Peyer's patch (tissue), 4 donors: ENCODE results near the gene DIS3L2. TPM values are rescaled to one million over a fixed set of nuclear protein-coding genes. Genes with fewer than 3 reads are reported as not detected.

ENCODE experiments used
- DNase-seq, 3 donors: peaks; one replicate each; pipeline ENCODE4 v3.0.0-alpha.2; 2017 to 2019
- H3K27ac ChIP-seq, 4 donors: fragments of 200-600 bp; sonication (generic); one replicate each; pipeline ENCODE4 v1.5.1; 2016 to 2019
- H3K27me3 ChIP-seq, 2 donors: fragments of 200-600 bp; sonication (generic); one replicate each; pipeline ENCODE4 v1.5.1; 2019
- H3K36me3 ChIP-seq, 3 donors: fragments of 200-600 bp; sonication (generic); one replicate each; pipeline ENCODE4 v1.5.1; 2016 to 2019
- H3K4me1 ChIP-seq, 4 donors: fragments of 200-600 bp; sonication (generic); one replicate each; pipeline ENCODE4 v1.5.1; 2016 to 2019
- H3K4me3 ChIP-seq, 4 donors: fragments of 200-600 bp; sonication (generic); 1 replicate in 3 of 4; 2 replicates in 1 of 4; pipeline ENCODE4 v1.5.1; 2016 to 2019; ENCODE audit warnings: mild to moderate bottlenecking in 1 of 4
- H3K9me3 ChIP-seq, 4 donors: fragments of 200-600 bp; sonication (generic); one replicate each; pipeline ENCODE4 v1.5.1; 2016 to 2019; ENCODE audit warnings: mild to moderate bottlenecking in 1 of 4
- POLR2A ChIP-seq, 2 donors: fragments of 450-650 bp; IDR thresholded peaks; one replicate each; pipeline ENCODE4 v1.5.1; 2017; ENCODE audit warnings: antibody characterized with exemption in 2 of 2, mild to moderate bottlenecking in 2 of 2, moderate library complexity in 2 of 2
- total RNA-seq, 4 donors: library from RNA; depleted of rRNA; stranded (reverse); fragments of >200 nt; gene quantifications; one replicate each; pipeline ENCODE4 v1.1.0, GENCODE V29; 2016
- TF ChIP-seq, protein P1 (sequence below), 6 experiments: fragments of 450-650 bp in 4 of 6; fragments of 200-600 bp in 2 of 6; sonication (generic) in 1 of 6; IDR thresholded peaks; one replicate each; pipeline ENCODE4 v1.5.1; 2017 to 2019; ENCODE audit warnings: antibody characterized with exemption in 6 of 6, mild to moderate bottlenecking in 3 of 6, moderate library complexity in 1 of 6

The DIS3L2 gene
- total RNA-seq, 4 donors from 2014 or later: 26.4 to 147 (median 58.3) TPM

DNA sequence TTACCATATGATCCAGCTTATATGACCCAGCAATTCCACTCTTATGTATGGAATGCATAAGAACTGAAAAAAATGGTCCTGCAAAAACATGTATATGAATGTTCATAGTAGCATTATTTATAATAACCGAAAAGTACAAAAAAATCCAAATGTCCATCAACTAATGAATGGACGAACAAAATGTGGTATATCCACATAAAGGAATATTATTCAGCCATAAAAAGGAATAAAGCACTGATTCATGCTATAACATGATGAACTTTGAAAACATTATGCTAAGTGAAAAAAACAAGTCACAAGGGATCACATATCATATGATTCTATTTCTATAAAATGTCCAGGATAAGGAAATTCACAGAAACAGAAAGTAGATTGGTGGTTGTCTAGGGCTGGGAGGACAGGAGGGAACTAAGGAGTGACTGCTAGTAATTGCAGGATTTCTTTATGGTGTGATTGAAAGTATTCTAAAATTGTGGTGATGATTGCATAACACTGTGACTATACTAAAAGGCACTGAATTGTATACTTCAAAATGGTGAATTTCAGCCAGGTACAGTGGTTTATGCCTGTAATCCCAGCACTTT, 10.0 kb upstream of the DIS3L2 start:
- no peaks in the 10 kb centered on the region for H3K27me3 ChIP-seq
- no peak overlapping the region for H3K4me3 ChIP-seq
- TF ChIP-seq, protein P1, sequence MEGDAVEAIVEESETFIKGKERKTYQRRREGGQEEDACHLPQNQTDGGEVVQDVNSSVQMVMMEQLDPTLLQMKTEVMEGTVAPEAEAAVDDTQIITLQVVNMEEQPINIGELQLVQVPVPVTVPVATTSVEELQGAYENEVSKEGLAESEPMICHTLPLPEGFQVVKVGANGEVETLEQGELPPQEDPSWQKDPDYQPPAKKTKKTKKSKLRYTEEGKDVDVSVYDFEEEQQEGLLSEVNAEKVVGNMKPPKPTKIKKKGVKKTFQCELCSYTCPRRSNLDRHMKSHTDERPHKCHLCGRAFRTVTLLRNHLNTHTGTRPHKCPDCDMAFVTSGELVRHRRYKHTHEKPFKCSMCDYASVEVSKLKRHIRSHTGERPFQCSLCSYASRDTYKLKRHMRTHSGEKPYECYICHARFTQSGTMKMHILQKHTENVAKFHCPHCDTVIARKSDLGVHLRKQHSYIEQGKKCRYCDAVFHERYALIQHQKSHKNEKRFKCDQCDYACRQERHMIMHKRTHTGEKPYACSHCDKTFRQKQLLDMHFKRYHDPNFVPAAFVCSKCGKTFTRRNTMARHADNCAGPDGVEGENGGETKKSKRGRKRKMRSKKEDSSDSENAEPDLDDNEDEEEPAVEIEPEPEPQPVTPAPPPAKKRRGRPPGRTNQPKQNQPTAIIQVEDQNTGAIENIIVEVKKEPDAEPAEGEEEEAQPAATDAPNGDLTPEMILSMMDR (IDR thresholded peaks at IDR 0.05): no peak
- no peak for TF ChIP-seq POLR2A (IDR thresholded peaks at IDR 0.05)
- H3K27ac ChIP-seq: no peak overlapping the region
- H3K4me1 ChIP-seq: no peaks in the 10 kb centered on the region
- no peak for DNase-seq
- no peaks in the 10 kb centered on the region for H3K36me3 ChIP-seq
- H3K9me3 ChIP-seq: no peaks in the 10 kb centered on the region

DNA sequence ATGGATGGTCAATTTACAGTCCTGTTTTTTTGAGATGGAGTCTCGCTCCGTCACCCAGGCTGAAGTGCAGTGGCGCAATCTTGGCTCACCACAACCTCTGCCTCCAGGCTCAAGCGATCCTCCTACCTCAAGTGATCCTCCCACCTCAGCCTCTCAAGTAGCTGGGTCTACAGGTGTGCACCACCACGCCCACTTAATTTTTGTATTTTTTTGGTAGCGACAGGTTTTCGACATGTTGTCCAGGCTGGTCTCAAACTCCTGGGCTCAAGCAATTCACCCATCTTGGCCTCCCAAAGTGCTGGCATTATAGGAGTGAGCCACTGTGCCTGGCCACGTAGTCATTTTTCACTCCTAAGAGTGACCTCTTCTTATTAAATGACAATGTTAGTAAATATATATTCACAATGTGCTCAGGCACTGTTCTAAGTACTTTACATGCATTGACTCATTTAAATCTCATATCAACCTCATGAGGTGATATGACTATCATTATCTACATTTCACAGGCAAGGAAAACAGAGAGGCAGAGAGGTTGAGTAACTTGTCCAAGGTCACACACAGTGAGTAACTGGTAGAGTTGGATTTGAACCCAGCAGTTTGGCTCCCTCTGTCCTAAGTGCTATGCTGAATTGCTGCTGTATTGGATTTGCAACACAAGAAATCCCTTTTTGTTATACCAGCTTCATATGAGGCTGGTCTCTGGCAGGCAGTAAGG, 5.6 kb upstream of the DIS3L2 start:
- H3K4me3 ChIP-seq: no peak overlapping the region
- TF ChIP-seq, protein P1 (IDR thresholded peaks at IDR 0.05): no peak
- TF ChIP-seq POLR2A (IDR thresholded peaks at IDR 0.05): no peak
- no peak for DNase-seq

DNA sequence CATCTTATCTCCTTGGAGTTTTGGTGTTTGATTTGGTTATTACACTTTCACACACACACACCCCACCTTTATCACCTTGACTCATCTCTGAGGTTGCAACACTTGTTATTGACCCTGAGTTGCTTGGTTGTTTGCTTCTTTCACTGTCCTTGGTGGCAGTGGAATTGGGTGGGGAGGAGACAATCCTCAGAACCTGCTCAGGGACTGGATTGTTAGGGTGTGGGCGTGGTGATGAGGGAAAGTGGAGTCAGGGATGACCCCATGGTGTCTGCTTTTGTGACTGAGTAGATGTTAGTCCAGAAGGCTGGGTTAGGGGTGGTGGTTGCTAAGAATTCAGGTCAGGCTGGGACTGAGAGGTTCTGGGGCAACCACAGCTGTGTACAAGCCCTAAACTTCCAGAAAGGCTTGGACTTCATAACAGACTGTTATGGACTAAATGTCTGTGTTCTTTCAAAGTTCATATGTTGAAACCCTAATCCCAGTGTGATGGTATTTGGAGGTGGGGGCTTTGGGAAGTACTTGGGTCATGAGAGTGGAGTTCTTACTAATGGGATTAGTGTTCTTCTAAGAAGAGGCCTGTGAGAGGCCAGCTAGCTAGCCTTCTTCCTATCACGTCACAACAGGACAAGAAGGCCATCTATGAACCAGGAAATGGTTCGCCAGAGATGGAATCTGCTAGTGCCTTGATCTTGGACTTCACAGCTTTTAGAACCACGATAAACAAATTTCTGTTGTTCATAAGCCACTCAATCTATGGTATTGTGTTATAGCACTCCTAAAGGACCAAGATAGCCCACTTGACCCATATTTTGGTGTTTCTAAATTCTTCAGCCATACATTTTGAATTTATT, 3.4 kb upstream of the DIS3L2 start:
- Histone ChIP-seq H3K4me1 (peaks cover 0 to 11% (median 0%) of the 10 kb centered on the region in 4 donors), H3K36me3 (no peaks in the 10 kb centered on the region), H3K9me3 (no peaks in the 10 kb centered on the region), H3K27ac (peak overlapping the region in 1 of 4 donors; percentile 59), H3K27me3 (no peaks in the 10 kb centered on the region), H3K4me3 (no peak overlapping the region)
- no peak for TF ChIP-seq POLR2A (IDR thresholded peaks at IDR 0.05)
- TF ChIP-seq, protein P1 (IDR thresholded peaks at IDR 0.05): no peak
- DNase-seq: no peak

More for the DNA sequence above, 5.6 kb upstream of the DIS3L2 start:
- Histone ChIP-seq H3K27me3 (no peaks in the 10 kb centered on the region), H3K4me1 (peaks cover 0 to 2% (median 0%) of the 10 kb centered on the region in 4 donors), H3K9me3 (no peaks in the 10 kb centered on the region), H3K27ac (no peak overlapping the region), H3K36me3 (no peaks in the 10 kb centered on the region)

DNA sequence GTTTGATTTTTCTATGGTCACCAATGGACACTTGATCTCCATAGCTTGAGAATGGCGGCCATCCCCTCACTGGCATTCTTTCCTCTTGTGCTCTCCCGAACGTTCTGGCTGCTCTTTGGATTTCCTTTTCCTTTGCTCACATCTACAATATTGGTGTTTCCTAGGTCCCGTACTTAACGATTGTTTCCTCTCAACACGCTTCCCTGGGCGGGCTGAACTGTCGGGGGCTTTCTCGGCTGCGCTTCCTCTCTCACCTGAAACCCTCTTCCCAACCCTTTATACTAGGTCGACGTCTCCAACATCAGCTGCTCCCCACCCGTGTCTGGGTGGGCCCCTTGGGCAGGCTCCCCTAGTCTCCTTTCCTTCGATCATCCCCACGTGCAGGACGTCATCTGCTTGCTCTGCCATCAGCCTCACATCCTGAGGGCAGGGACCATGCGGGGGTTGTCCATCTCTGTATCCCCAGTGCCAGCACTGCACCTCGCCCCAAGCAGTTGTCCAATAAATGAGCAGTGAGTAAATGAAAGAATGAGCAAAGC, 634 bp upstream of the DIS3L2 start:
- Histone ChIP-seq H3K27me3 (no peaks in the 10 kb centered on the region), H3K9me3 (no peaks in the 10 kb centered on the region), H3K4me1 (peaks cover 0 to 16% (median 0%) of the 10 kb centered on the region in 4 donors), H3K36me3 (no peaks in the 10 kb centered on the region), H3K4me3 (peak overlapping the region; percentile 77 to 98 (median 90)), H3K27ac (peak overlapping the region; percentile 74 to 87 (median 79))
- TF ChIP-seq, protein P1 (IDR thresholded peaks at IDR 0.05): no peak
- no peak for TF ChIP-seq POLR2A (IDR thresholded peaks at IDR 0.05)
- DNase-seq: no peak

DNA sequence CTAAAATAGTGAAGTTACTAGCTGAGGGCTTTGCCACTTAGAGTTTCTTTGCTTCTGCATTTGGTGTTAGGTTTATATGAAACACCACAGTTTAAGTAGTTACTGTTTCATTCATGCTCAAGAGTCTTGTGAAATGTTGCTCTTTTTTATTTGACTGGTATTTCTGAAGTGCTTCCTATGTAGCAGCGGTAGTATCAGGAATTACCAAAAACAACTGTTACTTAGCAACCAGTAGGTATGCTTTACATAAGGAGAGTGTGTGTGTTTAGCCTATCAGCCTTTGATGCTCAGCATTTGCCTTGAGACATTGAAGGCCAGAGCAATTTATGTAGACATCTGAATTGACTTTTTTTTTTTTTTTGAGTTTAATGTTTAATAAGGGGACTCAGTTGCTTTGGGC, 3.6 kb downstream of the DIS3L2 start:
- Histone ChIP-seq H3K9me3 (no peaks in the 10 kb centered on the region), H3K27me3 (no peaks in the 10 kb centered on the region), H3K4me1 (peaks cover 0 to 16% (median 0%) of the 10 kb centered on the region in 4 donors), H3K27ac (no peak overlapping the region), H3K4me3 (no peak overlapping the region), H3K36me3 (no peaks in the 10 kb centered on the region)
- TF ChIP-seq, protein P1 (IDR thresholded peaks at IDR 0.05): no peak
- no peak for TF ChIP-seq POLR2A (IDR thresholded peaks at IDR 0.05)
- no peak for DNase-seq
